Measurements from ENCODE around the gene THSD4.

GRCh38 chr15:71758711-71759110, 643.4 kb downstream of the THSD4 start:
- TF ChIP-seq CTCF (conservative IDR thresholded peaks at IDR 0.05 in 1 of 2, IDR thresholded peaks at IDR 0.05 in 1 of 2; ENCODE audit: low read depth in 1 of 2, low read length in 2 of 2) (no peak), EZH2 (IDR thresholded peaks at IDR 0.05; ENCODE audit: low read length, missing control alignments) (no peak)

Data from fibroblast of lung (primary cell).